Endothelial cell of umbilical vein (primary cell): ENCODE measurements around the gene NAGLU. TPM values are rescaled to one million over a fixed set of nuclear protein-coding genes. Genes with fewer than 3 reads are reported as not detected.

Experiments
- BruUV-seq: library from RNA; stranded (reverse); fragments of 400-500 nt; replicated peaks from 2 replicates; lab custom pipeline; 2021; lab: Mats Ljungman, UMichigan
- CTCF ChIA-PET: fragments of 300-600, 350-600 bp; sonication (Branson Sonifier 250); formaldehyde crosslinking; loops from one replicate; lab custom pipeline; 2021; ENCODE audit warnings: antibody characterized with exemption, inconsistent platforms; lab: Charles Lee
- POLR2A ChIA-PET: fragments of 300-600, 350-600 bp; sonication (Branson Sonifier 250); formaldehyde crosslinking; loops from one replicate; lab custom pipeline; 2021; ENCODE audit warnings: antibody characterized with exemption, inconsistent platforms; lab: Charles Lee
- DNase-seq: peaks from one replicate; pipeline ENCODE4 v3.0.0-alpha.2; 2011; ENCODE audit warnings: low read depth, low spot score
- FAIRE-seq: peaks from 2 replicates; lab custom pipeline; 2011; peaks lifted over from hg19 to GRCh38; lab: Jason Lieb, UNC
- H2AFZ ChIP-seq: 2 replicates; pipeline ENCODE4 v1.6.0; 2012; ENCODE audit warnings: low read depth, low read length, control low read depth, inconsistent platforms
- H3K27ac ChIP-seq: 2 replicates; pipeline ENCODE4 v1.5.1; 2011; ENCODE audit warnings: low read depth, mild to moderate bottlenecking, control low read depth, low read length, moderate library complexity; ENCODE audit not compliant: insufficient read depth
- H3K27me3 ChIP-seq, 2 experiments: 2 replicates each; pipeline versions ENCODE4 v1.6.0 to v1.6.1; 2011; ENCODE audit warnings: low read length in 2 of 2, mixed read lengths in 1 of 2; ENCODE audit not compliant: control insufficient read depth in 2 of 2, insufficient read depth in 2 of 2
- H3K36me3 ChIP-seq, 2 experiments: 2 replicates in 1 of 2; 3 replicates in 1 of 2; pipeline ENCODE4 v1.5.1; 2011; ENCODE audit warnings: low read length in 2 of 2, mild to moderate bottlenecking in 1 of 2, moderate library complexity in 1 of 2; ENCODE audit not compliant: control insufficient read depth in 2 of 2, insufficient read depth in 2 of 2; ENCODE audit errors: extremely low read depth in 1 of 2
- H3K4me1 ChIP-seq: 3 replicates; pipeline ENCODE4 v1.5.1; 2011; ENCODE audit warnings: mild to moderate bottlenecking, low read length; ENCODE audit not compliant: control insufficient read depth, insufficient read depth; ENCODE audit errors: extremely low read depth
- H3K4me2 ChIP-seq: 2 replicates; pipeline ENCODE4 v1.6.1; 2011; ENCODE audit warnings: low read length, control low read depth, mixed read lengths; ENCODE audit not compliant: insufficient read depth
- H3K4me3 ChIP-seq, 3 experiments: fragments of 200-600 bp in 1 of 3; sonication (generic), shearing (Covaris generic) in 1 of 3; replicated peaks in 1 of 3; 2 replicates each; pipeline ENCODE4 v1.5.1; 2011 to 2016; ENCODE audit warnings: control low read depth in 3 of 3, low read length in 3 of 3, mild to moderate bottlenecking in 2 of 3, inconsistent platforms in 1 of 3, low read depth in 1 of 3, moderate library complexity in 1 of 3; ENCODE audit not compliant: insufficient read depth in 1 of 3
- H3K79me2 ChIP-seq: 2 replicates; pipeline ENCODE4 v1.6.0; 2012; ENCODE audit warnings: low read length, inconsistent platforms; ENCODE audit not compliant: control insufficient read depth, insufficient read depth
- H3K9ac ChIP-seq: replicated peaks from 2 replicates; pipeline ENCODE3; 2011; ENCODE audit warnings: low read length, control low read depth; ENCODE audit not compliant: insufficient read depth; ENCODE audit errors: extremely low read depth
- H3K9me1 ChIP-seq: replicated peaks from 3 replicates; pipeline ENCODE4 v1.6.0; 2011; ENCODE audit warnings: mild to moderate bottlenecking, low read length; ENCODE audit not compliant: control insufficient read depth, insufficient read depth; ENCODE audit errors: extremely low read depth
- H3K9me3 ChIP-seq: replicated peaks from 2 replicates; pipeline ENCODE4 v1.5.1; 2012; ENCODE audit warnings: low read length, inconsistent platforms; ENCODE audit not compliant: control insufficient read depth, insufficient read depth
- H4K20me1 ChIP-seq: replicated peaks from 2 replicates; pipeline ENCODE3; 2011; ENCODE audit warnings: mild to moderate bottlenecking, low read length; ENCODE audit not compliant: control insufficient read depth, insufficient read depth; ENCODE audit errors: extremely low read depth
- CTCF ChIP-seq, 2 donors: IDR thresholded peaks; 1 replicate in 1 of 2; 2 replicates in 1 of 2; pipeline ENCODE4 v1.5.1; 2011; ENCODE audit warnings: low read length in 2 of 2, mild to moderate bottlenecking in 2 of 2, moderate library complexity in 2 of 2, control low read depth in 1 of 2, inconsistent platforms in 1 of 2, low read depth in 1 of 2; ENCODE audit not compliant: insufficient read depth in 1 of 2; ENCODE audit errors: extremely low read depth in 1 of 2
- EZH2 ChIP-seq: IDR thresholded peaks from 2 replicates; pipeline ENCODE4 v1.6.1; 2012; ENCODE audit warnings: borderline replicate concordance, low read depth, mild to moderate bottlenecking, moderate library complexity, low read length, inconsistent platforms; ENCODE audit not compliant: severe bottlenecking
- FOS ChIP-seq: IDR thresholded peaks from 2 replicates; pipeline ENCODE4 v1.6.1; 2011; ENCODE audit warnings: mild to moderate bottlenecking, low read length, moderate library complexity, borderline replicate concordance; ENCODE audit not compliant: insufficient read depth
- GATA2 ChIP-seq: IDR thresholded peaks from 2 replicates; pipeline ENCODE4 v1.7.0; 2011; ENCODE audit warnings: low read depth, mild to moderate bottlenecking, moderate library complexity, mixed read lengths, low read length; ENCODE audit not compliant: insufficient read length, insufficient read depth
- JUN ChIP-seq: IDR thresholded peaks from 2 replicates; pipeline ENCODE4 v1.6.1; 2011; ENCODE audit warnings: borderline replicate concordance, low read depth; ENCODE audit not compliant: insufficient read length, insufficient read depth
- MAX ChIP-seq: IDR thresholded peaks from 2 replicates; pipeline ENCODE4 v1.6.1; 2011; ENCODE audit not compliant: insufficient read depth, insufficient read length
- MYC ChIP-seq: IDR thresholded peaks from one replicate; pipeline ENCODE4 v1.6.1; 2011; ENCODE audit warnings: mild to moderate bottlenecking, low read depth, low read length
- POLR2A ChIP-seq: IDR thresholded peaks from 2 replicates; pipeline ENCODE4 v1.6.1; 2012; ENCODE audit warnings: low read depth, mild to moderate bottlenecking, control low read depth, low read length
- POLR2AphosphoS5 ChIP-seq: IDR thresholded peaks from 2 replicates; pipeline ENCODE4 v1.6.1; 2012; ENCODE audit warnings: low read depth, mild to moderate bottlenecking, control low read depth, low read length, moderate library complexity; ENCODE audit not compliant: insufficient read depth
- dilution Hi-C: fragments of 300-500 bp; cut with MboI; formaldehyde crosslinking; loops from one replicate; pipeline ENCODE4 v1.15.0; 2019; ENCODE audit warnings: low sequenced_read_pairs; ENCODE audit not compliant: extremely low pct_ligation_motif_present
- intact Hi-C: fragments of 100-400 bp; cut with micrococcal nuclease; formaldehyde crosslinking; loops from one replicate; pipeline ENCODE4 v1.10.0; 2022
- polyA plus RNA-seq, 4 experiments: library from polyadenylated mRNA; depleted of rRNA in 3 of 4; stranded (reverse) in 3 of 4; unstranded in 1 of 4; fragments of >200 nt; gene quantifications; 2 replicates each; pipeline versions ENCODE4 v1.2.1 to v1.2.3, GENCODE V29; 2011 to 2012; ENCODE audit warnings: missing spikeins in 1 of 4
- total RNA-seq: library from RNA; stranded (reverse); gene quantifications from 2 replicates; pipeline ENCODE4 v1.2.3, GENCODE V29; 2021

The NAGLU gene
- total and polyA plus RNA-seq, 2 donors (not counting 3 experiments of a cell fraction or from before 2014, with no cell fraction given) = 50.2 to 54.2 TPM

GRCh38 chr17:42508426-42509165, 27.4 kb upstream of the NAGLU start:
- intact Hi-C loops = no loop called here
- TF ChIP-seq POLR2A (no peak), EZH2 (no peak), CTCF (IDR thresholded peaks at IDR 0.05; ENCODE audit: extremely low read depth in 1 of 2, insufficient read depth in 1 of 2, low read depth in 1 of 2, low read length in 2 of 2) (no peak), FOS (no peak), POLR2AphosphoS5 (peak; percentile 28), GATA2 (peak; percentile 38), MAX (no peak), MYC (no peak), JUN (no peak)
- peak overlapping the region; percentile 6 for H2AFZ ChIP-seq
- POLR2A ChIA-PET = interaction anchor here (0.9 kb wide), 1 partner anchor 85 kb away, joined by 5 read pairs; the partner anchor contains the start of gene CAVIN1
- H3K9ac ChIP-seq = no peak overlapping the region
- peak overlapping the region; percentile 2 for H3K27ac ChIP-seq
- peaks cover 0 to 3% of the 10 kb centered on the region in 2 experiments for H3K36me3 ChIP-seq
- H4K20me1 ChIP-seq = no peaks in the 10 kb centered on the region
- H3K4me3 ChIP-seq = no peak overlapping the region
- H3K27me3 ChIP-seq = no peaks in the 10 kb centered on the region
- dilution Hi-C loops = loop anchor here (25.0 kb wide), 1 partner anchor 171 kb away; no protein-coding TSS in a partner anchor
- H3K4me2 ChIP-seq = peak overlapping the region; percentile 2
- DNase-seq = peak; percentile 55
- no peaks in the 10 kb centered on the region for H3K9me1 ChIP-seq
- H3K4me1 ChIP-seq = peaks cover 11% of the 10 kb centered on the region
- no TSS peak for BruUV-seq
- peak; percentile 88 for FAIRE-seq
- H3K9me3 ChIP-seq = no peaks in the 10 kb centered on the region
- CTCF ChIA-PET = interaction anchor here (0.6 to 5.8 kb wide), 13 partner anchors 9 to 286 kb away, joined by 3 to 46 read pairs (median 4); no protein-coding TSS in a partner anchor
- no peaks in the 10 kb centered on the region for H3K79me2 ChIP-seq
